A673 (cell line): ENCODE results near the gene SNTB2. TPM values are rescaled to one million over a fixed set of nuclear protein-coding genes. Genes with fewer than 3 reads are reported as not detected.
A peak's percentile ranks its signal among the peaks of the same experiment; 100 is the strongest.
"Not testable (repeated sequence)": the region's sequence is repeated elsewhere in the genome, so short reads cannot be mapped to it uniquely, and the experiment has no call there.

Experiments
- BruUV-seq: library from RNA; stranded (reverse); fragments of 400-500 nt; replicated peaks from 2 replicates; lab custom pipeline; 2021; lab: Mats Ljungman, UMichigan
- CTCF ChIA-PET: fragments of 300-600 bp; sonication (Branson Sonifier 250); formaldehyde crosslinking; loops from one replicate; lab custom pipeline; 2022; ENCODE audit warnings: antibody characterized with exemption; lab: Charles Lee
- POLR2A ChIA-PET: fragments of 300-600 bp; sonication (Branson Sonifier 250); formaldehyde crosslinking; loops from one replicate; lab custom pipeline; 2022; ENCODE audit warnings: antibody characterized with exemption; ENCODE audit not compliant: low non-redundant PET; lab: Charles Lee
- DNase-seq: peaks from one replicate; pipeline ENCODE4 v3.0.0-alpha.2; 2015; ENCODE audit warnings: low spot score
- H3K27ac ChIP-seq: fragments of 200-600 bp; sonication (generic); 2 replicates; pipeline ENCODE4 v1.5.1; 2016; ENCODE audit warnings: mixed run types, low read depth, mild to moderate bottlenecking, mixed read lengths, antibody characterized with exemption, low read length; ENCODE audit not compliant: poor library complexity, severe bottlenecking
- H3K27me3 ChIP-seq: fragments of 200-600 bp; sonication (generic); replicated peaks from 2 replicates; pipeline ENCODE4 v1.6.1; 2017; ENCODE audit warnings: mixed run types, low read depth, mild to moderate bottlenecking, mixed read lengths, antibody characterized with exemption, low read length; ENCODE audit not compliant: insufficient read depth, poor library complexity
- H3K36me3 ChIP-seq: fragments of 200-600 bp; sonication (generic); 2 replicates; pipeline ENCODE4 v1.6.1; 2016; ENCODE audit warnings: mixed run types, mild to moderate bottlenecking, mixed read lengths, antibody characterized with exemption, low read length; ENCODE audit not compliant: insufficient read depth, poor library complexity, severe bottlenecking
- H3K4me1 ChIP-seq: fragments of 200-600 bp; sonication (generic); 2 replicates; pipeline ENCODE4 v1.6.1; 2017; ENCODE audit warnings: mixed run types, mild to moderate bottlenecking, mixed read lengths, antibody characterized with exemption, low read length; ENCODE audit not compliant: insufficient read depth, poor library complexity, severe bottlenecking
- H3K4me3 ChIP-seq: fragments of 200-600 bp; sonication (generic); 2 replicates; pipeline ENCODE4 v1.5.1; 2016; ENCODE audit warnings: low read depth, mixed run types, mild to moderate bottlenecking, mixed read lengths, low read length; ENCODE audit not compliant: poor library complexity, severe bottlenecking
- H3K9me3 ChIP-seq: fragments of 200-600 bp; sonication (generic); 2 replicates; pipeline ENCODE4 v1.6.1; 2016; ENCODE audit warnings: mixed run types, low read depth, mild to moderate bottlenecking, mixed read lengths, antibody characterized with exemption, low read length; ENCODE audit not compliant: poor library complexity, severe bottlenecking
- CTCF ChIP-seq: fragments of 300-800, 200-600 bp; sonication (generic); conservative IDR thresholded peaks from 2 replicates; pipeline ENCODE4 v1.5.1; 2017; ENCODE audit warnings: low read depth, mild to moderate bottlenecking, antibody characterized with exemption, low read length, moderate library complexity, mixed read lengths
- EZH2 ChIP-seq: fragments of 200-600 bp; sonication (generic); IDR thresholded peaks from 2 replicates; pipeline ENCODE4 v1.6.1; 2017; ENCODE audit warnings: borderline replicate concordance, low read depth, mild to moderate bottlenecking, mixed read lengths, antibody characterized with exemption, low read length; ENCODE audit not compliant: poor library complexity, severe bottlenecking
- intact Hi-C: fragments of 100-400 bp; cut with micrococcal nuclease; formaldehyde crosslinking; loops from one replicate; pipeline ENCODE4 v1.10.0; 2022; ENCODE audit not compliant: unreplicated experiment
- total RNA-seq: library from RNA; stranded (reverse); gene quantifications from 2 replicates; pipeline ENCODE4 v1.2.3, GENCODE V29; 2021

Gene SNTB2
- total RNA-seq, 1 experiment from 2014 or later = 49.3 TPM

- peak; percentile 76 for TF ChIP-seq CTCF
- TF ChIP-seq EZH2 = no peak
- peak; percentile 80 for DNase-seq
- Histone ChIP-seq H3K4me1 (peaks cover 5% of the 10 kb centered on the region), H3K9me3 (no peaks in the 10 kb centered on the region), H3K27me3 (no peaks in the 10 kb centered on the region), H3K4me3 (no peak overlapping the region), H3K27ac (peak overlapping the region; percentile 42), H3K36me3 (peaks cover 10% of the 10 kb centered on the region)
- ChIA-PET CTCF (interaction anchor here (0.6 to 1.4 kb wide), 2 partner anchors 74 to 137 kb away, joined by 3 to 6 read pairs; no protein-coding TSS in a partner anchor), POLR2A (no interaction called here)
- intact Hi-C loops = loop anchor here (1.0 to 5.0 kb wide), 2 partner anchors 137 to 385 kb away; no protein-coding TSS in a partner anchor
- BruUV-seq = no TSS peak
These were observed 100.2 kb downstream of the SNTB2 start for GRCh38 chr16:69286941-69287713.

GRCh38 chr16:69291657-69292056, 104.7 kb downstream of the SNTB2 start:
- CTCF ChIA-PET, DNase-seq, H3K36me3 ChIP-seq, intact Hi-C loops, H3K27me3 ChIP-seq, H3K4me1 ChIP-seq, H3K9me3 ChIP-seq, BruUV-seq, H3K4me3 ChIP-seq, H3K27ac ChIP-seq: not testable (repeated sequence)
- POLR2A ChIA-PET = interaction anchor here (0.6 kb wide), 1 partner anchor 129 kb away, joined by 4 read pairs; no protein-coding TSS in a partner anchor

- intact Hi-C loops = no loop called here
- Histone ChIP-seq H3K9me3 (no peaks in the 10 kb centered on the region), H3K36me3 (no peaks in the 10 kb centered on the region), H3K4me1 (no peaks in the 10 kb centered on the region), H3K27ac (peak overlapping the region; percentile 32), H3K4me3 (no peak overlapping the region), H3K27me3 (no peaks in the 10 kb centered on the region)
- TF ChIP-seq CTCF = no peak
- TF ChIP-seq EZH2 = no peak
- CTCF ChIA-PET = no interaction called here
- POLR2A ChIA-PET = no interaction called here
- no peak for DNase-seq
- BruUV-seq = no TSS peak
These were observed 106.4 kb downstream of the SNTB2 start for GRCh38 chr16:69293401-69293800.
